Measurements from ENCODE around the gene CCDC90B.

The CCDC90B gene

GRCh38 chr11:83235825-83236224 is 50.3 kb downstream of the CCDC90B start:
- no peak for DNase-seq (ENCODE audit: low read depth)

GRCh38 chr11:83223457-83223856 is 62.7 kb downstream of the CCDC90B start:
- DNase-seq (ENCODE audit: low read depth): no peak

- DNase-seq (ENCODE audit: low read depth): no peak
Measured at GRCh38 chr11:83222499-83222898, 63.7 kb downstream of the CCDC90B start.

GRCh38 chr11:83221694-83222093 is 64.5 kb downstream of the CCDC90B start:
- DNase-seq (ENCODE audit: low read depth): no peak

GRCh38 chr11:83220260-83220659 is 65.9 kb downstream of the CCDC90B start:
- DNase-seq (ENCODE audit: low read depth): no peak

GRCh38 chr11:83219095-83219494 is 67.1 kb downstream of the CCDC90B start:
- no peak for DNase-seq (ENCODE audit: low read depth)

Data from activated T-helper 1 cell treated with Interleukin-2 at 50 U/mL for 16 hours (primary cell).